Activated naive CD4-positive, alpha-beta T cell treated with anti-CD3 and anti-CD28 coated beads, Interleukin-2, amount 50 U/mL, for 24 hours (primary cell): ENCODE data around the gene NR6A1.

Experiments used
- H3K27ac Mint-ChIP-seq: one replicate; pipeline ENCODE4 v1.8.0; 2021; ENCODE audit warnings: mild to moderate bottlenecking, mixed read lengths
- H3K27me3 Mint-ChIP-seq: one replicate; pipeline ENCODE4 v1.8.0; 2021; ENCODE audit warnings: mixed read lengths
- H3K36me3 Mint-ChIP-seq: one replicate; pipeline ENCODE4 v1.8.0; 2021; ENCODE audit warnings: mixed read lengths
- H3K4me1 Mint-ChIP-seq: one replicate; pipeline ENCODE4 v1.8.0; 2021; ENCODE audit warnings: mixed read lengths
- H3K4me3 Mint-ChIP-seq: one replicate; pipeline ENCODE4 v1.8.0; 2021; ENCODE audit warnings: mild to moderate bottlenecking, mixed read lengths
- H3K9me3 Mint-ChIP-seq: one replicate; pipeline ENCODE4 v1.8.0; 2021; ENCODE audit warnings: mixed read lengths

NR6A1 gene

DNA sequence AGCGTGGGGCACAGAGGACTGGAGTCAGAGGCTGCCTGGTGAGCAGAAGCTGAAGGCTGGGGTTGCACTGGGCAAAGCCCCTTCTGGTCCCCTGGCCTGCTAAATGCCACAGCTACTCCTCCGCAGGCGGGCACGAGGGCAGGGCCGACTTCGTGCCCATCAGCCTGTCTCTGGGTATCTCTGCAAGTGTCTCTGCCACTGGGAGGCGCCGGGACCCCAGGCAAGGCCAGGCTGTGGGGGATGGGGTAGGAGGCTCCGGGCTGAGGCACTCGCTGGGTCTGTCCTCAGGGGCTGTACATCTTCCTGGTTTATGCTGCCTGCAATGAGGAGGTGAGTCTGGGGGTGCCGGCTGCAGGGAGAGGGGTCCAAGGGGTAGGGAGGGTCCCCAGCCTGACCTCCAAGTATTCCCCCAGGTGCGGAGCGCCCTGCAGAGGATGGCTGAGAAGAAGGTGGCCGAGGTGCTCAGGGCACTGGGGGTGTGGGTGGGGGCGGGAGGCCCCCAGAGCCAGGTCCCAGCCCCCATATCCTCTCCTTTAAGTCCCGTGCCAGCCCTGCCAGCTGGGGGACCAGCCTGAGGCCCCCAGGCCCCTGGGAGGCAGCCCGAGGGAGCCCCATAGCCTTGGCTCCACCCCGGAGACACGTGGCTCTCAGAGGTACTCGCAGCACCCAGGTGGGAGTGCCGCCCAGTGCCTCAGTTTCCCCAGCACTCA lies 295.8 kb downstream of the NR6A1 start:
- Mint-ChIP-seq H3K36me3 (no peaks in the 10 kb centered on the region), H3K4me3 (no peak overlapping the region), H3K27me3 (peaks cover 7% of the 10 kb centered on the region), H3K4me1 (no peaks in the 10 kb centered on the region), H3K27ac (no peak overlapping the region), H3K9me3 (no peaks in the 10 kb centered on the region)

DNA sequence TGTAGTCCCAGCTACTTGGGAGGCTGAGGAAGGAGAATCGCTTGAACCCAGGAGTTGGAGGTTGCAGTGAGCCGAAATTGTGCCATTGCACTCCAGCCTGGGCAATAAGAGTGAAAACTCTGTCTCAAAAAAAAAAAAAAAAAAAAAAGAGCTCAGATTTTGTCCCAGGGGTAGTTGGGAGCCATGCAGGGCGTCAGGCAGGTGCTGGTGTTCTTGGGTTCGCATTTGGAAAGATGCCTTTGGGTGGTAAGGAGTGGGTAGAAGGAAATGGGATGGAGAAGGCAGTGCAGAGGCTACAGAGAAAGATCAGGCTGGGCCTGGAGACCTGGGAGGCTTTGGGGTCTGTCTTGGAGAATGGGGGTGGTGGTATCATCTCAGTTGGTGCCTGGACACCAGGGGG lies 297.0 kb downstream of the NR6A1 start:
- H3K4me3 Mint-ChIP-seq = no peak overlapping the region
- H3K36me3 Mint-ChIP-seq = no peaks in the 10 kb centered on the region
- no peaks in the 10 kb centered on the region for H3K4me1 Mint-ChIP-seq
- H3K27me3 Mint-ChIP-seq = peaks cover 7% of the 10 kb centered on the region
- no peak overlapping the region for H3K27ac Mint-ChIP-seq
- no peaks in the 10 kb centered on the region for H3K9me3 Mint-ChIP-seq

DNA sequence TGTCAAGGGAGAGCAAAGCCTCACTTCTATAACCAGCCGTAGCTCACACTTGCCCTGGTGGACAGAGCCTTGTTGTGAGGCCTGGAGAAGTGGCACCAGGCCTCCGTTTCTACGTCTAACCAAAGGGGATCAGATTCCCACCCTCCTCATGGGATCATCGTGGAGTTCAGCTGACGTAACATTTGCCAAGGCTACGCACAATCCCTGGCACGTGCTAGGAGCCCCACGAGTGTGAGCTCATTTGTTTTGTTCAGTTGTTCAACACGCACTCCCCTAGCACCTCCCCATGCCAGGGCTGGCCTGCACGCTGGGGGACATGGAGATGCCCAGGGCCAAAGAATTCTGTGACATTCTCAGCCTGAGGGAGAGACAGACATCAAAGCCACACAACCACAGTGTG lies 297.8 kb downstream of the NR6A1 start:
- no peak overlapping the region for H3K4me3 Mint-ChIP-seq
- H3K4me1 Mint-ChIP-seq = no peaks in the 10 kb centered on the region
- no peaks in the 10 kb centered on the region for H3K36me3 Mint-ChIP-seq
- no peak overlapping the region for H3K27ac Mint-ChIP-seq
- no peaks in the 10 kb centered on the region for H3K9me3 Mint-ChIP-seq
- H3K27me3 Mint-ChIP-seq = peaks cover 8% of the 10 kb centered on the region

DNA sequence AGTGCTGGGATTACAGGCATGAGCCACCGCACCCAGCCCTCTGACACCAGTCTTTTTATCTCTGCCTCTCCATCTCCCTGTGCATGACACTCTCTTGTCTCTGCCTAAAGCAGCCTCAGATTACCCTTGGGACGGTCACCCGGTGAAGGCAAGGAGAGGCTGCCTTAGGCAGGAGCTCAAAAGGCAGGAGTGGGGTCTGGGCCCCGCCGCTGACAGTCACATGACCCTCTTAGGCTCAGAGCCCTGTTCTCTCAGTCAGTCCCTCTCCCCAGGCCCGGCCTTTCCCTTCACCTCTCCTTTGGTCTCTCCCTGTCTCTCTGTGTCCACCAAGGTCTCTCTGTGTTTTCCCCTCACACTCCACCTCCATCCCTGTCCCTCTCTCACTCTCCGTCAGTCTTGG lies 298.3 kb downstream of the NR6A1 start:
- Mint-ChIP-seq H3K27me3 (peaks cover 7% of the 10 kb centered on the region), H3K4me1 (no peaks in the 10 kb centered on the region), H3K27ac (no peak overlapping the region), H3K4me3 (no peak overlapping the region), H3K36me3 (no peaks in the 10 kb centered on the region), H3K9me3 (no peaks in the 10 kb centered on the region)

DNA sequence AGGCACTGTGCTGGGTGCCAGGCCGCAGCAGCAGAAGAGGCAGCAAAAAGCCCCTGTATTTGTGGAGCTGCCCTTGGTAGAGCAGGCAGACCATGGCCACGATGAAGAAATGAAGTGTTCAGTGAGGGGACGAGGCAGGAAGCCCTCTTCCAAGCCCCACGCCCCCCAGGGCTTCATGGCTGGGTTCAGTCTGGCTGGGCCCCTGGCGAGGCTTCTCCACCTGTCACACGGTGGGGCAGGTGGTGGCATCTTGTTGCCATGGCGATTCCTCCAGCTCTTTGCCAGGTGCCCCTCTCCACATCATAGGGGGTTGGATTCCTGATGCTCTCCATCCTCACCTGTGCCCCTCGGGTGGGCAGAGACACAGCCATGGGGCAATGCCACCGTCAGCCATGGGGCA lies 299.4 kb downstream of the NR6A1 start:
- H3K27ac Mint-ChIP-seq = no peak overlapping the region

DNA sequence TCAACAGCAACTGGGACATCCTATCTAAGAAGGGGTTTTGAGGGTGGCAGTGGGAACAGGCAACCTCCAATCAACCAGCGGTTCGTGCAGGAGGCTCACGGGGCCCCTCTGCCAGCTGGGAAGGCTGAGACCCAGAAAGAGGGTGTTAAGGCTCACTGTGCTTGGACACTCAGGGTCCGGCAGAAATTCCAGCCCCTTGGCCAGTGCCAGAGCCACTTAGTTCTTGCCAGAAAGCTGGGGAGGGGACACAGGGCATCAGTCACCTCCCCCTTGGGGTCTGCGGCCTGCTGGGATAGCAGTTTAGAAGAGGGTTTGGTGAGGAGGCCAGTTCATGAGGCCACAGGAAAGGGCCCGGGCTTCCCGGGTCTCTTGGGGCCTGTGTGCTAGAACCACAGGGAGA lies 300.4 kb downstream of the NR6A1 start:
- Mint-ChIP-seq H3K4me1 (no peaks in the 10 kb centered on the region), H3K36me3 (no peaks in the 10 kb centered on the region), H3K27ac (no peak overlapping the region), H3K27me3 (peaks cover 4% of the 10 kb centered on the region), H3K4me3 (no peak overlapping the region), H3K9me3 (no peaks in the 10 kb centered on the region)

More for the DNA sequence above, 299.4 kb downstream of the NR6A1 start:
- Mint-ChIP-seq H3K36me3 (no peaks in the 10 kb centered on the region), H3K4me1 (no peaks in the 10 kb centered on the region), H3K27me3 (peaks cover 7% of the 10 kb centered on the region), H3K9me3 (no peaks in the 10 kb centered on the region), H3K4me3 (no peak overlapping the region)

DNA sequence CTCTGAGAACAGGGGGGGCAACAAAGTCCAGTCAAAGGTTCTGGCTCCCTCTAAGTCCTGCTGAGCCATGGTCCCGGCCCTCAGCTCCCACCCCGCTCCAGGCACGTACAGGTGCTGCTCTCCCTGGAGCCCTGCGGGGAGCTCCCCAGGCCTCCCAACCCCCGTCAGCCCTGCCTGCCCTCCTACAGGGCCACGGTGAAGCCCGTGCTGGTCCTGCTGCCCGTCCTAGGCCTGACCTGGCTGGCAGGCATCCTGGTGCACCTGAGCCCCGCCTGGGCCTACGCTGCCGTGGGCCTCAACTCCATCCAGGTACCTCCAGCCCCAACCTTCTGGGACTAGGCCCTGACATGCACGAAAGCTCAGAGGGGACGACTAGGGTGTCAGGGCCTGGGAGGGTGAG lies 300.8 kb downstream of the NR6A1 start:
- no peaks in the 10 kb centered on the region for H3K9me3 Mint-ChIP-seq
- H3K27me3 Mint-ChIP-seq = peaks cover 4% of the 10 kb centered on the region
- no peak overlapping the region for H3K27ac Mint-ChIP-seq
- no peaks in the 10 kb centered on the region for H3K4me1 Mint-ChIP-seq
- no peaks in the 10 kb centered on the region for H3K36me3 Mint-ChIP-seq
- no peak overlapping the region for H3K4me3 Mint-ChIP-seq

DNA sequence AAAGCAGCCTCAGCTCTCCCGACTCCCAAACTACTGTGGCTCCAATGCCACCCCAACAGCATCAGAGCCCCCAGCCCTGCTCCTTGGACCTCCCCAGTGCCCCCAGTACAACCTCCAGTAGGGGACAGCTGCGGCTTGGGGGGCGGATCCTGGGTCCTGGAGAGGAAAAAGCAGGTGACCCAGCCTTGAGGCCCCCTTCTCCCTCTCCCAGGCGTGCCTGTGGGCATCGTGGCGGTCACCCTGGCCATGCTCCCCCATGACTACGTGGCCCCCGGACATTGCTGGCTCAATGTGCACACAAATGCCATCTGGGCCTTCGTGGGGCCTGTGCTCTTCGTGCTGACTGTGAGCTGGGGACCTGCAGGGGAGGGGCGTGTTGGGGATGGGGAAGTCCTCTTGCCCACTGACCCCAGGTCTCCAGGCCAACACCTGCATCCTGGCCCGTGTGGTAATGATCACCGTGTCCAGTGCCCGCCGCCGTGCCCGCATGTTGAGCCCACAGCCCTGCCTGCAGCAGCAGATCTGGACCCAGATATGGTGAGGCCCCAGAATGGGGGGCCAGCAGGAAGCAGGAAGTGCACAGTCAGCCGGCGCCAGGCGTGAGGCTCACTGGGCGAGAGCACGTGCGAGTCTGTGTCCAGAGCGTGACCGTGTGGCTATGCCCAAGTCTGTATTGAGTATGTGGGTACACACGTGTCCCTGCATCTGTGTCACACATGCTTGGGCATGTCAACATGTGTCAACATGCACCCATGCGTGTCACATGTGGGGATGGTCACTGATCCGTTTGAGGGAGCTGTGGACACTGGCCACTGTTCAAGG lies 301.9 kb downstream of the NR6A1 start:
- H3K27ac Mint-ChIP-seq = no peak overlapping the region
- H3K4me3 Mint-ChIP-seq = no peak overlapping the region
- peaks cover 6% of the 10 kb centered on the region for H3K27me3 Mint-ChIP-seq
- no peaks in the 10 kb centered on the region for H3K36me3 Mint-ChIP-seq
- H3K9me3 Mint-ChIP-seq = no peaks in the 10 kb centered on the region
- no peaks in the 10 kb centered on the region for H3K4me1 Mint-ChIP-seq

DNA sequence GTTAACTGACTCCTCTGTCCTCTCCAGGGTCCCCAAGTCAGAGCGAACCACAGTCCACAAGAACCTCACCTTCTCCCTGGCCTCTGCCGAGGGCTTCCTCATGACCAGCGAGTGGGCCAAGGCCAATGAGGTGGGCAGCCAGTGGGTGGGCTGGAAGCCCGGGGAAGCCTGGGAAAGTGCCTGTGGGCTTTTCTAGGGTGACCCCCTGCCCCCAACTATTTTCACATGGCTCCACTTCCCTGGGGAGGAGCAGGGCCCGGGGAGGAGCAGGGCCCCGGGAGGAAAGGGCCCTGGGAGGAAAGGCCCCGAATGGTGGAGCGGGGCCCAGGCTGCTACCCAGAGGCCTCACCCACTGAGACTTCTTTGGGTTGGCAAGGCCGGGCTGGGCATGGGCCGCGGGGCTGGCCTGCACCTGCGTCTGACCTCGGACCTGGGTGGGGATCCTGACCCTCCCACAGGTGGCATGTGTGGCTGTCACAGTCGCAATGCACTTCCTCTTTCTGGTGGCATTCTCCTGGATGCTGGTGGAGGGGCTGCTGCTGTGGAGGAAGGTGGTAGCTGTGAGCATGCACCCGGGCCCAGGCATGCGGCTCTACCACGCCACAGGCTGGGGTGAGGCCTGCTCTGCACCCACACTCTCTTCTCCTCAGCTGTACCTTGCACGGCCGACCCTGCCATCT lies 302.9 kb downstream of the NR6A1 start:
- Mint-ChIP-seq H3K4me1 (no peaks in the 10 kb centered on the region), H3K9me3 (no peaks in the 10 kb centered on the region), H3K27me3 (peaks cover 4% of the 10 kb centered on the region), H3K27ac (no peak overlapping the region), H3K4me3 (no peak overlapping the region), H3K36me3 (no peaks in the 10 kb centered on the region)

DNA sequence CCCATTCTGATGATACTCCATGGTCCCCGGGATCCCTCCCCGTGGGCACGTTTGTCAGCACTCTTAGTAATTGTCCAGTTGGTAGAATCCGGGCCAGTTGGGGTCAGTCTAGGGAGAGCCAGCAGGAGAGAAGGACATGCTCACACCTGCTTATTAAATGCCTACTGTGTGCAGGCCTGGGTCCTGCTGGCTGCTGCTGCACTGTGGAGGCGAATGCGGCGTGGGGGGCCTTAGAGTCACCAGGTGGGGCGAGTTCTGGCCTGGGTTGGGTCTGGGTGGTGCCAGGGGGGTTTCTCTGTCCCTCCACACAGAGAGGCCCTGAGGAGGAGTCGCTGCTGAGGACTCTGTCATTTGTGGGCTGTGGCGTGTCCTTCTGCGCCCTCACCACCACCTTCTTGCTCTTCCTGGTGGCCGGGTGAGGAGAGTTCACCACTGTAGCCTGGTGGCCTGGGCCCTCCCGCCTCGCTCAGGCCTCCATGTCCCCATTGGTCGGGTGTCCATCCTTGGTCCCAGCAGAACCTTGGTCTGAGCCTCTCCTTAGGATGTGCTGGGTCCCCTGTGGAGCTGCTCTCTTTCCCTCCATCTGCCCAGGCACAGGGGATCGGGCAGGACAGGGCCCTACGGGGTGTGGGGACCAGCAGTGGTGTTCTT lies 303.6 kb downstream of the NR6A1 start:
- Mint-ChIP-seq H3K27ac (no peak overlapping the region), H3K9me3 (no peaks in the 10 kb centered on the region), H3K4me3 (no peak overlapping the region), H3K27me3 (peaks cover 4% of the 10 kb centered on the region), H3K36me3 (no peaks in the 10 kb centered on the region), H3K4me1 (no peaks in the 10 kb centered on the region)
